HFFc6 (cell line): ENCODE results near the gene TTC39C. TPM values are rescaled to one million over a fixed set of nuclear protein-coding genes. Genes with fewer than 3 reads are reported as not detected.

Experiments
- DNase-seq: peaks from one replicate; pipeline ENCODE4 v3.0.0-alpha.2; 2018
- H3K27ac Mint-ChIP-seq: 2 replicates; pipeline ENCODE4 v1.8.0; 2020; ENCODE audit warnings: mild to moderate bottlenecking, mixed read lengths
- H3K27me3 Mint-ChIP-seq: 2 replicates; pipeline ENCODE4 v1.8.0; 2021; ENCODE audit warnings: mild to moderate bottlenecking, moderate library complexity, mixed read lengths; ENCODE audit not compliant: insufficient read depth
- H3K36me3 Mint-ChIP-seq: 2 replicates; pipeline ENCODE4 v1.8.0; 2021; ENCODE audit warnings: low read depth, mixed read lengths
- H3K4me1 Mint-ChIP-seq: 2 replicates; pipeline ENCODE4 v1.8.0; 2020; ENCODE audit warnings: low read depth, mixed read lengths
- H3K4me3 Mint-ChIP-seq: 2 replicates; pipeline ENCODE4 v1.8.0; 2020; ENCODE audit warnings: mild to moderate bottlenecking, moderate library complexity, mixed read lengths
- H3K9me3 Mint-ChIP-seq: 2 replicates; pipeline ENCODE4 v1.8.0; 2020; ENCODE audit warnings: mild to moderate bottlenecking, mixed read lengths
- CTCF ChIP-seq: fragments of 200-600 bp; sonication (generic); IDR thresholded peaks from 2 replicates; pipeline ENCODE4 v1.5.0; 2021; ENCODE audit warnings: antibody characterized with exemption, mild to moderate bottlenecking
- total RNA-seq, 6 experiments: library from RNA; stranded (reverse); fragmentation: NEBNext Ultra II Directional; extraction: Animal tissue kit (Norgen Biotek cat#: 25700); gene quantifications; 2 replicates in 1 of 6; 3 replicates in 5 of 6; pipeline ENCODE4 v1.2.3, GENCODE V29; 2021

The TTC39C gene
- total RNA-seq, 6 experiments from 2014 or later: 10.1 to 21.3 (median 17.4) TPM

- no peak overlapping the region for H3K4me3 Mint-ChIP-seq
- no peak overlapping the region for H3K27ac Mint-ChIP-seq
- DNase-seq: peak; percentile 13
Measured at GRCh38 chr18:23986600-23987359, 27.8 kb upstream of the TTC39C start.

GRCh38 chr18:23990474-23991410 lies 23.8 kb upstream of the TTC39C start:
- Mint-ChIP-seq H3K36me3 (no peaks in the 10 kb centered on the region), H3K9me3 (no peaks in the 10 kb centered on the region), H3K27me3 (peaks cover 5% of the 10 kb centered on the region), H3K4me3 (no peak overlapping the region), H3K27ac (no peak overlapping the region), H3K4me1 (peaks cover 20% of the 10 kb centered on the region)
- TF ChIP-seq CTCF: no peak
- DNase-seq: no peak

More at GRCh38 chr18:23986600-23987359, 27.8 kb upstream of the TTC39C start:
- H3K36me3 Mint-ChIP-seq: no peaks in the 10 kb centered on the region
- no peak for TF ChIP-seq CTCF
- H3K27me3 Mint-ChIP-seq: peaks cover 5% of the 10 kb centered on the region
- peaks cover 20% of the 10 kb centered on the region for H3K4me1 Mint-ChIP-seq
- H3K9me3 Mint-ChIP-seq: no peaks in the 10 kb centered on the region

DNA sequence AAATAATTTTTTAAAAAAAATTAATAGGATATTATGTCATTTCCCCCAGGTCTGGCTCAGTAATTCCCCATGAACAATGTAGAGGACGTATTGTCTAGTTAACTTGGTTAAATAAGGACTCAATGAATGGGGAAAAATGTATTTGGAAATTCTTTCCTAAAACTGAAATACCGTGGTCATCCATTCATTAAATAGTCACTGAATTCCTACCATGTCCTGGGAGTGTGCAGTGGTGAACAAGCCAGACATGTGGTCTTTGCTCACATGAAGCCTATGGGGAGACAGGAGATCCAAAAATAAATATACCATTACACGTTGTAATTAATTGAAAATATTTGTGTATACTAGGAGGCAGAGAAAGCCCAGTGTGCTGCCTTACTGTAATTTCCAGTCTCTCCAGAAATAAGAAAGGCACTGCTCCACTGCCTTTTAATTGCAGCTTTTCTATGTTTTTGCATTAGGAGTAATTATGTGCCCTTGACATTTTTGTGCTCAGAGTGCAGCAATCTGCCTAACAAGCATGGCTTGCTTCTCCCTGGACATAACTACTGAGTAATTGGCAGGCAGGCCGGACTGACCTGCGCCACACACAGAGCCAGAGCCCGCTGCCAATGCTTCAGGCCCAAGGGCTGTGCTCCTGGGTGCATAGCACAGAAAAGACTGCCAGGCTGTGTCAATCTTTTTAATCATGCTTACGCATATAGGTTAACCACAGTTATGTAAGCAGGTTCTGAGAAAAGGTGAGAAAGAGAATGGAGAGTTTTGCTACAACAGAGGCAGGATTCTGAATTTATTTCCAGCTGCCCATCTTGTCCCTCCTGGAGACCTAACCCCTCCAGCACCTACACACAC lies 22.2 kb upstream of the TTC39C start:
- Mint-ChIP-seq H3K4me1 (peaks cover 20% of the 10 kb centered on the region), H3K27ac (no peak overlapping the region), H3K9me3 (no peaks in the 10 kb centered on the region), H3K36me3 (no peaks in the 10 kb centered on the region), H3K27me3 (peaks cover 4% of the 10 kb centered on the region), H3K4me3 (no peak overlapping the region)
- no peak for DNase-seq
- TF ChIP-seq CTCF: no peak

- Mint-ChIP-seq H3K27ac (no peak overlapping the region), H3K27me3 (peaks cover 3% of the 10 kb centered on the region), H3K36me3 (no peaks in the 10 kb centered on the region), H3K4me1 (peaks cover 20% of the 10 kb centered on the region), H3K4me3 (no peak overlapping the region), H3K9me3 (no peaks in the 10 kb centered on the region)
- DNase-seq: no peak
- no peak for TF ChIP-seq CTCF
Measured at GRCh38 chr18:23992941-23993280, 21.6 kb upstream of the TTC39C start.

- H3K27me3 Mint-ChIP-seq: peaks cover 3% of the 10 kb centered on the region
- DNase-seq: peak; percentile 96
- H3K36me3 Mint-ChIP-seq: no peaks in the 10 kb centered on the region
- no peak for TF ChIP-seq CTCF
- peak overlapping the region; percentile 80 for H3K27ac Mint-ChIP-seq
- peaks cover 20% of the 10 kb centered on the region for H3K4me1 Mint-ChIP-seq
- H3K9me3 Mint-ChIP-seq: no peaks in the 10 kb centered on the region
- peak overlapping the region; percentile 45 for H3K4me3 Mint-ChIP-seq
Measured at GRCh38 chr18:23994361-23994902, 20.1 kb upstream of the TTC39C start.
